HUES48 (cell line): ENCODE data around the gene JAKMIP1.

Experiments used
- H3K27ac ChIP-seq: one replicate; pipeline ENCODE4 v1.7.0; 2013; ENCODE audit warnings: low read depth, low read length, inconsistent platforms
- H3K27me3 ChIP-seq: 2 replicates; pipeline ENCODE4 v1.6.1; 2013; ENCODE audit warnings: mild to moderate bottlenecking, low read length; ENCODE audit not compliant: control insufficient read depth, insufficient read depth
- H3K36me3 ChIP-seq: 2 replicates; pipeline ENCODE4 v1.6.1; 2013; ENCODE audit warnings: low read length; ENCODE audit not compliant: control insufficient read depth, insufficient read depth
- H3K4me1 ChIP-seq: 2 replicates; pipeline ENCODE4 v1.6.1; 2013; ENCODE audit warnings: mild to moderate bottlenecking, low read length; ENCODE audit not compliant: control insufficient read depth, insufficient read depth
- H3K4me3 ChIP-seq: 2 replicates; pipeline ENCODE4 v1.5.1; 2013; ENCODE audit warnings: mild to moderate bottlenecking, low read depth, low read length
- H3K9ac ChIP-seq: 2 replicates; pipeline ENCODE4 v1.6.1; 2013; ENCODE audit warnings: mild to moderate bottlenecking, low read depth, low read length, moderate library complexity
- H3K9me3 ChIP-seq: 2 replicates; pipeline ENCODE4 v1.6.1; 2013; ENCODE audit warnings: low read length; ENCODE audit not compliant: control insufficient read depth, insufficient read depth

JAKMIP1 gene

DNA sequence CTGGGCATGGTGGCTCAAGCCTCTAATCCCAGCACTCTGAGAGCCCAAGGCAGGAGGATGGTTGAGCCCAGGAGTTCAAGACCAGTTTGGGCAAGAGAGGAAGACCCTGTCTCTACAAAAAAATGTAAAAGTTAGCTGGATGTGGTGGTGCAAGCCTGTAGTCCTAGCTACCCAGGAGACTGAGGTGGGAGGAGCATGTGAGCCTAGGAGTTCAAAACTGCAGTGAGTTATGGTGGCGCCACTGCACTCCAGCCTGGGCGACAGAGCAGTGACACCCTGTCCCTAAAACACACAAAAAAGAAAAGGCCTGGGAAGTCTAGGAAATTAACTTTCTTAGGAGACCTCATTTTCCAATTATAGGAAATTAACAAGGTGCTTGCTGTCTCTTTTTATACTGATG lies 76.8 kb downstream of the JAKMIP1 start:
- no peak overlapping the region for H3K9ac ChIP-seq
- no peaks in the 10 kb centered on the region; the same call in 1 of the 2 replicates for H3K27me3 ChIP-seq
- no peaks in the 10 kb centered on the region for H3K9me3 ChIP-seq
- no peak overlapping the region for H3K27ac ChIP-seq
- H3K4me3 ChIP-seq, result no peak overlapping the region
- no peaks in the 10 kb centered on the region for H3K36me3 ChIP-seq
- H3K4me1 ChIP-seq, result peaks cover 11% of the 10 kb centered on the region; the same call in 1 of the 2 replicates

DNA sequence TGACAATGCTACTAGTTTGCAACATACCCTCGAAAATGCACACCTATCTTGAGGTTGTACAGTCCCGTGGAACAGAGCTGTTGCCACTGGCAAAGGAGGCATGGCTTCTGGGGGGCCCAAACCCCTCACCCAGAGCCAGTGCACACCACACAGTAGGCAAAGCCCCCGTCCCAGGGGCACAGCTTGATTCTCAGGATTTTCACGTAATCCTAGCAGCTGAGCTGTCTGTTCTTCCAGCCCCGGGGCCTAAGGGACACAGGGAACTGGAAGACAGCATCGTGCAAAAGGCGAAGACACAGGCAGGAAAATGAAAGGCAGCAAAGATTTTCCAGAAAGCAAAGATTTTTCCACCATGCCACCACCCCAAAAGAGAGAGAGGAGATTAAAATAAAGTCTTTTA lies 77.2 kb downstream of the JAKMIP1 start:
- H3K36me3 ChIP-seq, result no peaks in the 10 kb centered on the region
- no peak overlapping the region for H3K4me3 ChIP-seq
- H3K9me3 ChIP-seq, result no peaks in the 10 kb centered on the region
- H3K27me3 ChIP-seq, result no peaks in the 10 kb centered on the region; the same call in 1 of the 2 replicates
- peaks cover 15% of the 10 kb centered on the region for H3K4me1 ChIP-seq
- no peak overlapping the region for H3K27ac ChIP-seq
- H3K9ac ChIP-seq, result no peak overlapping the region

GRCh38 chr4:6122496-6122895 lies 77.9 kb downstream of the JAKMIP1 start:
- no peaks in the 10 kb centered on the region for H3K36me3 ChIP-seq
- H3K9ac ChIP-seq, result no peak overlapping the region
- no peak overlapping the region for H3K27ac ChIP-seq
- no peaks in the 10 kb centered on the region; the same call in 1 of the 2 replicates for H3K27me3 ChIP-seq
- H3K9me3 ChIP-seq, result no peaks in the 10 kb centered on the region
- no peak overlapping the region for H3K4me3 ChIP-seq
- H3K4me1 ChIP-seq, result peaks cover 16% of the 10 kb centered on the region

DNA sequence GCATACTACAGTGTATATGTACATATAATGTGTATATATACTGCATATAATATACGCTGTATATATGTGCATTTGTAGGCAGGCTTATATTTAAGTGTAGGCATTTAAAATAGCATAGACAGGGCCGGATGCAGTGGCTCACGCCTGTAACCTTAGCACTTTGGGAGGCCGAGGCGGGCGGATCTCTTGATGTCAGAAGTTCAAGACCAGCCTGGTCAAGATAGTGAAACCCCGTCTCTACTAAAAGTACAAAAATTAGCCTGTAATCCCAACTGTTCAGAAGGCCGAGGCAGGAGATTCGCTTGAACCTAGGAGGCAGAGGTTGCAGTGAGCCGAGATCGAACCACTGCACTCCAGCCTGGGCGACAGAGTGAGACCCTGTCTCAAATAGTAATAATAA lies 78.4 kb downstream of the JAKMIP1 start:
- H3K27me3 ChIP-seq, result no peaks in the 10 kb centered on the region; the same call in 1 of the 2 replicates
- no peak overlapping the region for H3K9ac ChIP-seq
- peaks cover 20% of the 10 kb centered on the region for H3K4me1 ChIP-seq
- H3K36me3 ChIP-seq, result no peaks in the 10 kb centered on the region
- no peak overlapping the region for H3K4me3 ChIP-seq
- no peaks in the 10 kb centered on the region for H3K9me3 ChIP-seq
- H3K27ac ChIP-seq, result no peak overlapping the region

- no peaks in the 10 kb centered on the region for H3K36me3 ChIP-seq
- no peak overlapping the region for H3K9ac ChIP-seq
- H3K27ac ChIP-seq, result no peak overlapping the region
- no peak overlapping the region for H3K4me3 ChIP-seq
- no peaks in the 10 kb centered on the region for H3K9me3 ChIP-seq
- no peaks in the 10 kb centered on the region; the same call in 1 of the 2 replicates for H3K27me3 ChIP-seq
- H3K4me1 ChIP-seq, result peaks cover 26% of the 10 kb centered on the region
Measured at GRCh38 chr4:6121276-6121850, 79.0 kb downstream of the JAKMIP1 start.

- no peaks in the 10 kb centered on the region for H3K36me3 ChIP-seq
- no peak overlapping the region for H3K4me3 ChIP-seq
- no peaks in the 10 kb centered on the region; the same call in 1 of the 2 replicates for H3K27me3 ChIP-seq
- H3K9ac ChIP-seq, result no peak overlapping the region
- H3K9me3 ChIP-seq, result no peaks in the 10 kb centered on the region
- no peak overlapping the region for H3K27ac ChIP-seq
- H3K4me1 ChIP-seq, result peaks cover 29% of the 10 kb centered on the region
Measured at GRCh38 chr4:6120361-6120760, 80.0 kb downstream of the JAKMIP1 start.

GRCh38 chr4:6119507-6120020 lies 80.8 kb downstream of the JAKMIP1 start:
- peaks cover 29% of the 10 kb centered on the region for H3K4me1 ChIP-seq
- no peaks in the 10 kb centered on the region; the same call in 1 of the 2 replicates for H3K27me3 ChIP-seq

DNA sequence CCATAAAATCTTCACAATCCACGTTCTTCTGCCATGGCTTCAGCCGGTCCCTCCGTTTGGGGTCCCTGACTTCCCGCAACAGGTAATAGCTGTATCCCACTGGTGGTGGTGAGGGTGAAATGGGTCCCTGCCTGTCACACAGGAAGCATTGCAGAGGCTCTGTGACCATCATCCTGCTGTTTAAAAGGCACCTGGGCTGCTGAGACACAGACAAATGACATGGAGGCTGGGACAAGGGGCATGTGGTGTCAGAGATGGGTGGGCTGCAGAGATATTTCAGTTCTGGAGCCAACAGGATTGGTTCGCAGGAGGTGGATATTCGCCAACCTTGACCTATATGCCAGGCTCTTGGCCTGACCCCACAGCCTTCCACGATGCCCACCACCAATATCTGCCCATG lies 82.1 kb downstream of the JAKMIP1 start:
- H3K4me1 ChIP-seq, result peaks cover 29% of the 10 kb centered on the region

More at GRCh38 chr4:6119507-6120020, 80.8 kb downstream of the JAKMIP1 start:
- H3K36me3 ChIP-seq, result no peaks in the 10 kb centered on the region
- no peak overlapping the region for H3K27ac ChIP-seq
- no peak overlapping the region for H3K9ac ChIP-seq
- no peaks in the 10 kb centered on the region for H3K9me3 ChIP-seq
- H3K4me3 ChIP-seq, result no peak overlapping the region

GRCh38 chr4:6116696-6117285 lies 83.6 kb downstream of the JAKMIP1 start:
- Histone ChIP-seq H3K36me3 (no peaks in the 10 kb centered on the region), H3K4me1 (peaks cover 29% of the 10 kb centered on the region), H3K9me3 (no peaks in the 10 kb centered on the region), H3K27ac (peak overlapping the region; percentile 47), H3K4me3 (no peak overlapping the region), H3K9ac (no peak overlapping the region), H3K27me3 (no peaks in the 10 kb centered on the region; the same call in 1 of the 2 replicates)

More for the DNA sequence above, 82.1 kb downstream of the JAKMIP1 start:
- H3K27me3 ChIP-seq, result no peaks in the 10 kb centered on the region; the same call in 1 of the 2 replicates
- no peaks in the 10 kb centered on the region for H3K9me3 ChIP-seq
- H3K4me3 ChIP-seq, result no peak overlapping the region
- peak overlapping the region; percentile 6 for H3K27ac ChIP-seq
- no peaks in the 10 kb centered on the region for H3K36me3 ChIP-seq
- H3K9ac ChIP-seq, result no peak overlapping the region

- Histone ChIP-seq H3K27me3 (no peaks in the 10 kb centered on the region; the same call in 1 of the 2 replicates), H3K4me1 (peaks cover 29% of the 10 kb centered on the region), H3K27ac (no peak overlapping the region), H3K36me3 (no peaks in the 10 kb centered on the region), H3K4me3 (no peak overlapping the region), H3K9me3 (no peaks in the 10 kb centered on the region), H3K9ac (no peak overlapping the region)
Measured at GRCh38 chr4:6115746-6116586, 84.4 kb downstream of the JAKMIP1 start.
